Fibroblast of villous mesenchyme (primary cell): Measurements from ENCODE around the gene C9orf153. TPM values are rescaled to one million over a fixed set of nuclear protein-coding genes. Genes with fewer than 3 reads are reported as not detected.
"Not testable (repeated sequence)": the region's sequence is repeated elsewhere in the genome, so short reads cannot be mapped to it uniquely, and the experiment has no call there.

Experiments
- DNase-seq: peaks from one replicate; pipeline ENCODE4 v3.0.0-alpha.2; 2010; ENCODE audit warnings: low read depth
- H3K4me3 ChIP-seq: 2 replicates; pipeline ENCODE4 v1.5.1; 2011; ENCODE audit warnings: low read depth, mild to moderate bottlenecking, low read length
- CTCF ChIP-seq: IDR thresholded peaks from 2 replicates; pipeline ENCODE4 v1.5.1; 2012; ENCODE audit warnings: low read depth, mild to moderate bottlenecking, low read length; ENCODE audit not compliant: insufficient read depth
- total RNA-seq: library from RNA; depleted of rRNA; stranded (reverse); fragments of >200 nt; gene quantifications from 2 replicates; pipeline ENCODE4 v1.2.3, GENCODE V29; 2012

The C9orf153 gene
- total RNA-seq, 1 donor, result not detected

- no peak for TF ChIP-seq CTCF
- no peak for DNase-seq
- no peak overlapping the region for H3K4me3 ChIP-seq
These were observed 58.8 kb downstream of the C9orf153 start for GRCh38 chr9:86200599-86201162.

- TF ChIP-seq CTCF, result no peak
- H3K4me3 ChIP-seq, result no peak overlapping the region
- no peak for DNase-seq
These were observed 66.4 kb downstream of the C9orf153 start for GRCh38 chr9:86193088-86193487.

- not testable (repeated sequence) for H3K4me3 ChIP-seq
These were observed 68.8 kb downstream of the C9orf153 start for GRCh38 chr9:86190700-86191099.

GRCh38 chr9:86187121-86187520 lies 72.3 kb downstream of the C9orf153 start:
- no peak for TF ChIP-seq CTCF
- no peak overlapping the region for H3K4me3 ChIP-seq
- DNase-seq, result no peak

More at GRCh38 chr9:86190700-86191099, 68.8 kb downstream of the C9orf153 start:
- DNase-seq, result not testable (repeated sequence)

GRCh38 chr9:86186696-86187095 lies 72.8 kb downstream of the C9orf153 start:
- DNase-seq, result no peak
- H3K4me3 ChIP-seq, result no peak overlapping the region
- no peak for TF ChIP-seq CTCF

- H3K4me3 ChIP-seq, result no peak overlapping the region
These were observed 73.6 kb downstream of the C9orf153 start for GRCh38 chr9:86185872-86186271.

GRCh38 chr9:86184138-86184524 lies 75.3 kb downstream of the C9orf153 start:
- no peak for DNase-seq
- H3K4me3 ChIP-seq, result no peak overlapping the region
- no peak for TF ChIP-seq CTCF

More at GRCh38 chr9:86185872-86186271, 73.6 kb downstream of the C9orf153 start:
- TF ChIP-seq CTCF, result no peak
- DNase-seq, result no peak
